ENCODE measurements around the gene APOC1.

Gene APOC1

DNA sequence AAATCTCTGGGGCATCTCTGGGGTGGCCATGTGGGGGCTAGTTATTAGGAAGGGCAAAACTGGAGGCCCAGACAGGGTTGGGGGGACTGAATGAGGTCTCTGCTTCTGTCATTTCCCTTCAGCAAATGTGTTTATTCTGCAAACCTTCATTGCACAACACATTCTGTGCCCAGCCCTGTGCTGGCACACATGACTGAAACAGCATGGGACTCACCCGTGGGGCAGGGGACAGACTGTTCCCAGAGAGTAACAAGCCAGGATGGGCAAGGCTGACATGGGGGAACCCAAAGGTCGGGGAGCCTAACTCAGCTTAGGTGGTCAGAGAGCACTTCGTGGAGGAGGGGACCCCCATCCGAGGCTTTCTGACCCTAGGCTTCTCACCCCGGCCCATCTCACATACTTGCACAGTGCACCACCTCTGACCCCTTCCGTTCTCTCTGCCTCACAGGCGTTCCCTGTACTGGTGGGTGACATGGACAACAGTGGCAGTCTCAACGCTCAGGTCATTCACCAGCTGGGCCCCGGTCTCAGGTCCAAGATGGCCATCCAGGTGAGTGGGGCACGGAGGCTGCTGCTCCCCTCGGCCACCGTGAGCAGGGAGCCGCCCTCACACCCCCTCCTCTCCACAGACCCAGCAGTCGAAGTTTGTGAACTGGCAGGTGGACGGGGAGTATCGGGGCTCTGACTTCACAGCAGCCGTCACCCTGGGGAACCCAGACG is 20.9 kb upstream of the APOC1 start:
- TF ChIP-seq SIN3A (IDR thresholded peaks at IDR 0.05; ENCODE audit: borderline replicate concordance, insufficient read depth, low read length) (no peak), POLR2AphosphoS5 (IDR thresholded peaks at IDR 0.05; ENCODE audit: low read depth, low read length) (no peak), FOXP2 (optimal IDR thresholded peaks at IDR 0.05; ENCODE audit: borderline replicate concordance, extremely low read depth, extremely low read length, insufficient read depth) (no peak), TAF1 (IDR thresholded peaks at IDR 0.05; ENCODE audit: borderline replicate concordance, insufficient read depth, low read length) (no peak)
- TF ChIP-seq, protein P1, sequence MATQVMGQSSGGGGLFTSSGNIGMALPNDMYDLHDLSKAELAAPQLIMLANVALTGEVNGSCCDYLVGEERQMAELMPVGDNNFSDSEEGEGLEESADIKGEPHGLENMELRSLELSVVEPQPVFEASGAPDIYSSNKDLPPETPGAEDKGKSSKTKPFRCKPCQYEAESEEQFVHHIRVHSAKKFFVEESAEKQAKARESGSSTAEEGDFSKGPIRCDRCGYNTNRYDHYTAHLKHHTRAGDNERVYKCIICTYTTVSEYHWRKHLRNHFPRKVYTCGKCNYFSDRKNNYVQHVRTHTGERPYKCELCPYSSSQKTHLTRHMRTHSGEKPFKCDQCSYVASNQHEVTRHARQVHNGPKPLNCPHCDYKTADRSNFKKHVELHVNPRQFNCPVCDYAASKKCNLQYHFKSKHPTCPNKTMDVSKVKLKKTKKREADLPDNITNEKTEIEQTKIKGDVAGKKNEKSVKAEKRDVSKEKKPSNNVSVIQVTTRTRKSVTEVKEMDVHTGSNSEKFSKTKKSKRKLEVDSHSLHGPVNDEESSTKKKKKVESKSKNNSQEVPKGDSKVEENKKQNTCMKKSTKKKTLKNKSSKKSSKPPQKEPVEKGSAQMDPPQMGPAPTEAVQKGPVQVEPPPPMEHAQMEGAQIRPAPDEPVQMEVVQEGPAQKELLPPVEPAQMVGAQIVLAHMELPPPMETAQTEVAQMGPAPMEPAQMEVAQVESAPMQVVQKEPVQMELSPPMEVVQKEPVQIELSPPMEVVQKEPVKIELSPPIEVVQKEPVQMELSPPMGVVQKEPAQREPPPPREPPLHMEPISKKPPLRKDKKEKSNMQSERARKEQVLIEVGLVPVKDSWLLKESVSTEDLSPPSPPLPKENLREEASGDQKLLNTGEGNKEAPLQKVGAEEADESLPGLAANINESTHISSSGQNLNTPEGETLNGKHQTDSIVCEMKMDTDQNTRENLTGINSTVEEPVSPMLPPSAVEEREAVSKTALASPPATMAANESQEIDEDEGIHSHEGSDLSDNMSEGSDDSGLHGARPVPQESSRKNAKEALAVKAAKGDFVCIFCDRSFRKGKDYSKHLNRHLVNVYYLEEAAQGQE (IDR thresholded peaks at IDR 0.05; ENCODE audit: insufficient read depth in 1 of 2, low read depth in 2 of 2, low read length in 2 of 2), result no peak

DNA sequence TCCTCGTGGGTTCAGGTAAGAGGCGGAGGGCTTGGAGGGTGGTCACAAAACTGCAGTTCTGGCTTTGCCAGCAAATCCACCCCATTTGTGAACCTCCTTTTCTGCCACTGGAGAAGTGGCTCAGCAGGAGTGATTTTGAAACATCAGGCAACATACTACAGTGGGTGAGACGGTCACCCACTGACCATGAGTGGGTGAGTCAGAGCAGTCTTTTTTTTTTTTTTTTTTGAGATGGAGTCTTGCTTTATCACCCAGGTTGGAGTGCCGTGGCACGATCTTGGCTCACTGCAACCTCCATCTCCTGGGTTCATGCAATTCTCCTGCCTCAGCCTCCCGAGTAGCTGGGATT is 20.4 kb upstream of the APOC1 start:
- TF ChIP-seq, protein P1 (IDR thresholded peaks at IDR 0.05; ENCODE audit: insufficient read depth in 1 of 2, low read depth in 2 of 2, low read length in 2 of 2), result no peak
- TF ChIP-seq TAF1 (IDR thresholded peaks at IDR 0.05; ENCODE audit: borderline replicate concordance, insufficient read depth, low read length) (no peak), SIN3A (IDR thresholded peaks at IDR 0.05; ENCODE audit: borderline replicate concordance, insufficient read depth, low read length) (no peak), POLR2AphosphoS5 (IDR thresholded peaks at IDR 0.05; ENCODE audit: low read depth, low read length) (no peak), FOXP2 (optimal IDR thresholded peaks at IDR 0.05; ENCODE audit: borderline replicate concordance, extremely low read depth, extremely low read length, insufficient read depth) (no peak)

DNA sequence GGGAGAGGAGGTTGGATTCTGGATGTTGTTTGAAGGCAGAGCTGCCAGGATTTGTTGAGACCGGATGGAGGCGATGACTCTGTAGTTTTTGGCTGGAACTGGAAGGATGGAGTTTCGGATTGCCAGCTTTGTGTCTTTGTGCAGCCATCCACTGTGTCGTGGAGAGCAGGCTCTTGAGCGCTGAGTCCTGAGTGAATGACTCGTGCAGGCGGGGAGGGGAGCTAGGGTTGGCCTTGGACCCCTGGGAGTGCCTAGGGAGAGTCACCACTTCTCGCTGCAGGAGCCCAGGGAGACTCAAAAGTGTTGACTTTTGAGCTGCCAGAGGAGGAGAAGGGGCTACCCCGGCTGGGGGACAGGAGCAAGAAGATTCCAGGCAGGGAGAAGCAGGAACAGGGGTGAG is 19.5 kb upstream of the APOC1 start:
- TF ChIP-seq TAF1 (IDR thresholded peaks at IDR 0.05; ENCODE audit: borderline replicate concordance, insufficient read depth, low read length), result no peak
- TF ChIP-seq FOXP2 (optimal IDR thresholded peaks at IDR 0.05; ENCODE audit: borderline replicate concordance, extremely low read depth, extremely low read length, insufficient read depth), result no peak
- TF ChIP-seq, protein P1 (IDR thresholded peaks at IDR 0.05; ENCODE audit: insufficient read depth in 1 of 2, low read depth in 2 of 2, low read length in 2 of 2), result no peak
- no peak for TF ChIP-seq POLR2AphosphoS5 (IDR thresholded peaks at IDR 0.05; ENCODE audit: low read depth, low read length)
- no peak for TF ChIP-seq SIN3A (IDR thresholded peaks at IDR 0.05; ENCODE audit: borderline replicate concordance, insufficient read depth, low read length)

DNA sequence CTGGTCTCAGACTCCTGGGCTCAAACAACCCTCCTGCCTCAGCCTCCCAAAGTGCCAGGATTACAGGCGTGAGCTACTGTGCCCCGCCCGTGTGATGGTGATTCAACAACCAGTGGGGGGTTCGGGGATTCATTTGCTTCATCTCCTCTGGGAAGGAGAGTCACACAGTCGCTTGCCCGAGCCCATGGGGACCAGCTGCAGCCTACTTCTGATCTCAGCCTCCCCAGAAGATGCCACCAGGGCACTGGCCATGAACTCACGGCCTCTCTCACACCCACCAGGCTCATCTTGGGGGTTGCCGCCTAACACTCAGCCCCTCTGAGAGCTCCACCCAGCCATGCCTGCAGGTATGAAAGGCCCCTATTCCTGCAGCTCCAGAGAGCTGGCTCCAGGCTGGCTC is 16.6 kb upstream of the APOC1 start:
- TF ChIP-seq POLR2AphosphoS5 (IDR thresholded peaks at IDR 0.05; ENCODE audit: low read depth, low read length) (no peak), FOXP2 (optimal IDR thresholded peaks at IDR 0.05; ENCODE audit: borderline replicate concordance, extremely low read depth, extremely low read length, insufficient read depth) (no peak), TAF1 (IDR thresholded peaks at IDR 0.05; ENCODE audit: borderline replicate concordance, insufficient read depth, low read length) (no peak)
- TF ChIP-seq, protein P1 (IDR thresholded peaks at IDR 0.05; ENCODE audit: insufficient read depth in 1 of 2, low read depth in 2 of 2, low read length in 2 of 2), result no peak

All from PFSK-1 (cell line).